Cardiac fibroblast (primary cell): Measurements from ENCODE around the gene SMYD3.

ENCODE experiments used
- DNase-seq, 2 donors: peaks; one replicate each; pipeline versions ENCODE4 v3.0.0 to v3.0.0-alpha.2; 2010; ENCODE audit warnings: low read depth in 2 of 2
- H3K4me3 ChIP-seq, 2 donors: replicated peaks in 1 of 2; 1 replicate in 1 of 2; 2 replicates in 1 of 2; pipeline ENCODE4 v1.5.1; 2011; ENCODE audit warnings: low read depth in 2 of 2, low read length in 2 of 2, mild to moderate bottlenecking in 2 of 2, moderate library complexity in 1 of 2
- CTCF ChIP-seq: IDR thresholded peaks from one replicate; pipeline ENCODE4 v1.5.1; 2011; ENCODE audit warnings: low read depth, mild to moderate bottlenecking, low read length, inconsistent platforms

SMYD3 gene

GRCh38 chr1:245834002-245834401 is 673.1 kb downstream of the SMYD3 start:
- no peak for DNase-seq
- no peak for TF ChIP-seq CTCF
- no peak overlapping the region for H3K4me3 ChIP-seq

- H3K4me3 ChIP-seq, result no peak overlapping the region
- no peak for DNase-seq
- no peak for TF ChIP-seq CTCF
Measured at GRCh38 chr1:245832771-245833527, 674.1 kb downstream of the SMYD3 start.

DNA sequence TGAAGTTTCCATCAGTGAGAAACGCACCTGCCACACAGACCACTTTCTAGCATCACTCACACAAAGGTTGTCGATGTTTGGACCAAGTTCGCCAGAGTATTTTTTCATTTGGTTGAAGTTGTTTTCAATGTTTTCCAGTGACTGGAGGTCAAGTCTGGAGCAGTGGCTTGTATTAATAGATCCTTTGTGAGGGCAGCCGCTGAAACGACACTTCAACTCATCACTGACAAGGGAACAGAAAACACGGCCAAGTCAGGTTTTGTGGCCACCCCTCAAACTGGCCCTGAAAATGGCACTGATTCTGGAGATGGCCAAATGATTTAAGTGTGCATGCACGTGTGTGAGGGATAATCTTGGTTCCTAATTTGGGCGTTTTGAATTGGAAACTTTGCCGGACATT is 675.6 kb downstream of the SMYD3 start:
- no peak overlapping the region for H3K4me3 ChIP-seq
- no peak for TF ChIP-seq CTCF
- no peak for DNase-seq

GRCh38 chr1:245829826-245830225 is 677.3 kb downstream of the SMYD3 start:
- DNase-seq, result no peak
- no peak overlapping the region for H3K4me3 ChIP-seq

DNA sequence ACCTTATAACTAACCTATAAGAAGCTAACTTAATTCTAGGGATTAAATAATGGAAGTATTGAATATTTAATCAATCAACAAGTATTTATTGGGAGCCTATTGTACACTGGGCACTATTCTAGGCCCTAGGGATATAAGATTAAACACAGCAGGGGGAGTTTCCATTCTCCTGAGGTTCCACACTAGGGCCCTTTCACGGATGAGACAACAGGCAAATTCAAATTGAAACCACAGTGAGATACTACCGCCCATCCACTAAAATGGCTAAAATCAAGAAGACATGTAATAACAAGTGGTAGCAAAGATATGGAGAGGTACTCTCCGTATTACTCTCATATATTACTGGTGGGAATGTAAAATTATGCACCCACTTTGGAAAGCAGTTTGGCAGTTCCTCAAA is 677.9 kb downstream of the SMYD3 start:
- TF ChIP-seq CTCF, result no peak
- no peak overlapping the region for H3K4me3 ChIP-seq
- DNase-seq, result no peak

More at GRCh38 chr1:245829826-245830225, 677.3 kb downstream of the SMYD3 start:
- no peak for TF ChIP-seq CTCF

GRCh38 chr1:245827301-245827700 is 679.8 kb downstream of the SMYD3 start:
- no peak overlapping the region for H3K4me3 ChIP-seq
- DNase-seq, result no peak
- no peak for TF ChIP-seq CTCF
